ENCODE results near the gene FKBP2. TPM values are rescaled to one million over a fixed set of nuclear protein-coding genes. Genes with fewer than 3 reads are reported as not detected.

The FKBP2 gene
- total RNA-seq, 1 experiment from 2014 or later, result 102 TPM

DNA sequence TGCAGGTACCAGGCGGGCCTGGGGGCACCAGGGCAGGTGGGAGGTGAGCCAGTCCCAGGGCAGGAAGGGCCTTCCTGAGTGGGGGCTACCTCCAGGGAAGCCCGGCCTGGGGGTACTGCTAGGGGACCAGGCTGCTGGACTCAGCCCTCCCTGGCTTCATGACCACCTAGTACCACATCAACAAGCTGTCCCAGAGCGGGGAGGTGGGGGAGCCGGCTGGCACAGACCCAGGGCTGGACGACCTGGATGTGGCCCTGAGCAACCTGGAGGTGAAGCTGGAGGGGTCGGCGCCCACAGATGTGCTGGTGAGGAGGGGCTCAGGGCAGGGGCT, 21.6 kb upstream of the FKBP2 start:
- no peak for DNase-seq (ENCODE audit: low read depth)

DNA sequence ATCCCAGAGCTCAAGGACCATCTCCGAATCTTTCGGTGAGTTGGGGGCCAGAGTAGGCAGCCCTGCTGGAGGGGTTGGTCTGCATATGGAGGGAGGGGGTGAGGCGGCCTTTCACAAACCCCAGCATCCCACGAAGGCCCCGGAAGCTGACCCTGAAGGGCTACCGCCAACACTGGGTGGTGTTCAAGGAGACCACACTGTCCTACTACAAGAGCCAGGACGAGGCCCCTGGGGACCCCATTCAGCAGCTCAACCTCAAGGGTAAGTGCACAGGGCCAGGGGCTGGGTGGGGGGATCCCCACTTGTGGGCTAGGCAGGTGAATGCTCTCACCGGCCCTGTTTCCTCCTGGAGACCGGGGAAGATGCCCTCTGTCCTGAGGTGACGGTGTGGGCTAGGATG, 21.1 kb upstream of the FKBP2 start:
- no peak for DNase-seq (ENCODE audit: low read depth)

DNA sequence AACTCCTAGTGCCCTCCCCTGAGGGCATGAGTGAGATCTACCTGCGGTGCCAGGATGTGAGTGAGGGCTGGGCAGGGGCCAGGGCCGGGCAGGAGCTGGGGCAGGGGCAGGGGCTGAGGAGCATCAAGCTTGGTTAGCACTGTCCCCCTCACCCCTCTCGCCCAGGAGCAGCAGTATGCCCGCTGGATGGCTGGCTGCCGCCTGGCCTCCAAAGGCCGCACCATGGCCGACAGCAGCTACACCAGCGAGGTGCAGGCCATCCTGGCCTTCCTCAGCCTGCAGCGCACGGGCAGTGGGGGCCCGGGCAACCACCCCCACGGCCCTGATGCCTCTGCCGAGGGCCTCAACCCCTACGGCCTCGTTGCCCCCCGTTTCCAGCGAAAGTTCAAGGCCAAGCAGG, 20.6 kb upstream of the FKBP2 start:
- no peak for DNase-seq (ENCODE audit: low read depth)

DNA sequence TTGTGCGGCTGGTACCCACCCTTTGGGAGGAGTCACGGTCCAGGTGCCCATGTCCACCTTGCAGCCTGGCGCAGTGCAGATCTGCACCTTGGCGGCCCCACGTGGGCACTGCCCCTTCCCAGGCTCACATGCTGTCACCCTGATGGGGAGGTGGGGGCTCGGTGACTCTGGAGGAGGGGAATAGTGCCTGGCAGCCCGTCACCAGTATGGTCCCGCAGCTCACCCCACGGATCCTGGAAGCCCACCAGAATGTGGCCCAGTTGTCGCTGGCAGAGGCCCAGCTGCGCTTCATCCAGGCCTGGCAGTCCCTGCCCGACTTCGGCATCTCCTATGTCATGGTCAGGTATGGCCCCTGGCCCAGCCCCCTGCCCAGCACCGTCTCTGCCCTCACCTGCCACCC, 20.1 kb upstream of the FKBP2 start:
- DNase-seq (ENCODE audit: low read depth), result no peak

DNA sequence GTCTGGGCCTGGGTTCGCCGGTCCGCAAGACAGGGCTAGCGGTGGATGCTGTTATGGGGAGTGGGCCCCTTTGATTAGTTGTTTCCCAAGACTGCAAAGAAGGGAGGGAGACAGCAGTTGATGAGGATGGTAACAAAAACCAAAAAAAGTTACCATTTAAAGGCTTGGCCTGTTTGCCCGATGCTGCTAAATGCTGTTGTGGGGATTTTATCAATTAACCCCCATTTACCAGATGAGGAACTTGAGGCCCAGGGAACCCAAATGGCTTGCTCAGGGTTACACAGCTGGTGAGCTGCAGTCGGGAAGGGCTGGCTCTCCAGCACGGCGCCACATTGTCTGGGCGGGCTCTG, 18.3 kb upstream of the FKBP2 start:
- no peak for DNase-seq (ENCODE audit: low read depth)

DNA sequence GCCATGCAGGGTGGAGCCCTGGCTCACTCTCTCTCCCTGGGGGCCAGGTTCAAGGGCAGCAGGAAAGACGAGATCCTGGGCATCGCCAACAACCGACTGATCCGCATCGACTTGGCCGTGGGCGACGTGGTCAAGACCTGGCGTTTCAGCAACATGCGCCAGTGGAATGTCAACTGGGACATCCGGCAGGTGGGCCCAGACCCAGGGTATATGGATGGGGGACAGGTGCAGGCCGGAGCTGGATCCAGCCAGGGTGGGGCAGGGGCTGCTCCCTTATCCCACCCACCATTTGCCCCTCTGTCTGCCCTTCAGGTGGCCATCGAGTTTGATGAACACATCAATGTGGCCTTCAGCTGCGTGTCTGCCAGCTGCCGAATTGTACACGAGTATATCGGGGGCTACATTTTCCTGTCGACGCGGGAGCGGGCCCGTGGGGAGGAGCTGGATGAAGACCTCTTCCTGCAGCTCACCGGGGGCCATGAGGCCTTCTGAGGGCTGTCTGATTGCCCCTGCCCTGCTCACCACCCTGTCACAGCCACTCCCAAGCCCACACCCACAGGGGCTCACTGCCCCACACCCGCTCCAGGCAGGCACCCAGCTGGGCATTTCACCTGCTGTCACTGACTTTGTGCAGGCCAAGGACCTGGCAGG, 17.8 kb upstream of the FKBP2 start:
- DNase-seq (ENCODE audit: low read depth), result no peak

DNA sequence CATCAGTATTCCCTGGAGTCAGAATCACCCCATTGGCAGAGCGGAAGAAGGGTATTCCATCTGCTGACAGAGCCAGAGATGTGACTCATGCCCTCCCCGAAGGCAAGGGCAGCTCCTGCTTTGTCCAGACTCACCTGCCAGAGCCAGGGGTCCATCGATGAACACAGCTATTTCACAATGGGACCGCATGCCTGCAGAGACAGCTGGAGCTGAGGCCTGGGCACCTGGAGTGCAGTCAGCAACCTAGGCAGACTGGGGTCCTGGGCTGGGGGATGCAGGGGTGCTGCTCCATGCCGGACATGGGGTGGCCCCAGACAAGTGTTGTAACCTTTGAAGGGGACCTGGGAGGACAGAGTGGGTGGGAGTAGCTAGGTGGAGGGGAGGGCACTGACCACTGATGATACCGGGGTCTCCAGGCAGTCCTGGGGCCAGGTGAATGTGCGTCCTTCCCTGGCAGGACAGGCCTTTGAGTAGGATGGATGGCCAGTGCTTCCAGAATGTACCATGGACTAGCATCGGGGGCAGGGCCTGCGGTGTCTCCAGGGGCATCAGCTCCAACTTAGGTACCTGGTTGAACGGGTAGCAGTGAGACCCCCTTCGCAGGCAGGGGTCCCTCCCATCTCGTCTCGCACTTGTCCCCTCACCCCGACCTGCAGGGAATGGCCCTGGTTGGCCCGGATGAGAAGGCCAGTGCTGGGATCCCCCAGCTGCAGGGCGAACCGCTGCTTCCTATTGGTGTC, 16.6 kb upstream of the FKBP2 start:
- peak; percentile 76 for DNase-seq (ENCODE audit: low read depth)

DNA sequence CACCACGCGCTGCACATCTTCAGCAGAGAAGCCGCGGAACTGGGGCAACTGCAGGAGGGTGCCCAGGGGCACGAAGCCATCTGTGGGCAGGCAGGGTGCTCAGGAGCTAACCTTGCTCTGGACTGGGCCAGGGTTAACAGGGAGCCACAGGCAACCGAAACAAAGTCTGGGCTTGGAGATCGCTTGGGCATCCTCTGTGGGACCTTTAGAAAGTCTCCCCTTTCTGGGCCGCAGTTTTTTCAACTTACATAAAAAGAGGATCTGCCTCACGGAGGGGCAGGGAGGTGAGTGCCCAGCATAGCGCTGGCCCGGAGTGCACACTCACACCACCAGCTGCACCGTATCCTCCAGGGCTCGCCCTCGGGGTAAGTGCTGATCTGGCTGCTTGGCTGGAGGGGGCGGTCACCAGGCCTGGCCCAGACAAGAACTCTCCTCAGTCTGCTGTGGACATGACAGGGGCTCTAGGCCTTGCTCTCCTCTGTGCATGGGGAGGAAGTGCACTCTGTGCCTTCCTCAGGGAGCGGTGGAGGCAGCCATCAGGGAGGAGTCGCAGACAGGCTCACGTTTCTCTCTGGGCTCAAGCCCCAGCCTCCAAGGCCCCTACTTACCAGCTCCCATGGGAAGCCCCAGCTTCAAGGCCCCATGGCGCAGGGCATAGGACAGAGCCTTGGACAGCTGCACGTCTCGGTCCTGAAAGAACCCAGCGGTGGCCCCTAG, 15.8 kb upstream of the FKBP2 start:
- no peak for DNase-seq (ENCODE audit: low read depth)

DNA sequence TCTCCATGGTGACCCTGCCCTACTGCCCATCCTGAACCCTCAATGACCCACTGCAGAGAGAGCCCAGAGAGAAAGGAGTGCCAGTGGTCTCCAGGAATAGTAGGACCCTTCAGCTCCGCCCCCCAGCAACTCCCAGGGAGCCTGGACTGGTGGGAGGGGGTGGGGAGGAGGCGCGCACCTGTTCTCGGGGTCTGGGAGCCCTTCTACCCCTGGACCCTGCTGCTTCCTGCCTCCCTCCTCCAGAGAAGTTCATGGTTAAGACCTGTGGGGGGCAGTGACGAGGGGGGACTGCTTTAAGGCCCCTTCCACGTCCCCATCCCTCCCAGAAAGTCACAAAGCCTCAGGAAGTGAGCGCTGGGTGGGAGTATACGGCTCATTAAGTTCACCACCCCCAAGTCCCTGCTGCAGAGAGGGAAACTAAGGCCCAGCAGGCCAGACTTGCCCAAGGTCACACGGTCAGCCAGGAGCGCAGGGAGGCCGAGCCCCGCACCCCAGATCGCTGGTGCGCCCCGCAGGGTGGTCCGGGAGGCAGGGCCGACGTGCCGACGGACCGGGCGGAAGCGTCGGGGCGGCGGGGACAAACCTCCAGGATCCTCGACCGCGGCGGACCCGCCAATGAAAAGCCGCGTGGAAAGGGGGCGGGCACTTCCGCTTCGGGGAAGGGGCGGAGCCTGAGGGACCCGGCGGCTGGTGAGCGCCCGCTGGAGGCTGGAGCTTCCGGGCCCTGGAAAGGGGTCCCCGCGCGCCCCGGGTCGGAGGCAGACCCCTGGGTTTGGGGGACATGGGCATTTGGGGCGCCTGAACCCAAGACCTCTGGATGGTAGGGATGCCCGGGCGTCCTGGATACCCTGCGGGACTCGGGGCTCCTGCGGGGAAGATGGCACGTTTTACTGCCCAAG, 15.0 kb upstream of the FKBP2 start, which contains the start of the genes NUDT22 and TRPT1:
NUDT22 (plus strand) TSS at position 667 of the 899 bp plus-strand sequence. CDS start 379 bp downstream, outside the sequence.
TRPT1 (minus strand) TSS at position 579 of the 899 bp plus-strand sequence; CDS start at position 253, 326 bp downstream.
- peak; percentile 88 for DNase-seq (ENCODE audit: low read depth)

DNA sequence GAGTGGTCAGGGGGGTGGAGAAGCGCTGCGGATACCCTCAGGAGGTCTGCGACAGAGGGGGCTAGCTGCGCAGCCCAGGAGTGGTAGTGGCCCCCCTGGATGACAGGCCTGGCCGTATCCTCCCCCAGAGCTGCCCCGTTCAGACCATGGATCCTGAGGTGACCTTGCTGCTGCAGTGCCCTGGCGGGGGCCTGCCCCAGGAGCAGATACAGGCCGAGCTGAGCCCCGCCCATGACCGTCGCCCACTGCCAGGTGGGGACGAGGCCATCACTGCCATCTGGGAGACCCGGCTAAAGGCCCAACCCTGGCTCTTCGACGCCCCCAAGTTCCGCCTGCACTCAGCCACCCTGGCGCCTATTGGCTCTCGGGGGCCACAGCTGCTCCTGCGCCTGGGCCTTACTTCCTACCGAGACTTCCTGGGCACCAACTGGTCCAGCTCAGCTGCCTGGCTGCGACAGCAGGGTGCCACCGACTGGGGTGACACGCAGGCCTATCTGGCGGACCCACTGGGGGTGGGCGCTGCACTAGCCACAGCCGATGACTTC, 14.3 kb upstream of the FKBP2 start:
- DNase-seq (ENCODE audit: low read depth), result peak; percentile 48

DNA sequence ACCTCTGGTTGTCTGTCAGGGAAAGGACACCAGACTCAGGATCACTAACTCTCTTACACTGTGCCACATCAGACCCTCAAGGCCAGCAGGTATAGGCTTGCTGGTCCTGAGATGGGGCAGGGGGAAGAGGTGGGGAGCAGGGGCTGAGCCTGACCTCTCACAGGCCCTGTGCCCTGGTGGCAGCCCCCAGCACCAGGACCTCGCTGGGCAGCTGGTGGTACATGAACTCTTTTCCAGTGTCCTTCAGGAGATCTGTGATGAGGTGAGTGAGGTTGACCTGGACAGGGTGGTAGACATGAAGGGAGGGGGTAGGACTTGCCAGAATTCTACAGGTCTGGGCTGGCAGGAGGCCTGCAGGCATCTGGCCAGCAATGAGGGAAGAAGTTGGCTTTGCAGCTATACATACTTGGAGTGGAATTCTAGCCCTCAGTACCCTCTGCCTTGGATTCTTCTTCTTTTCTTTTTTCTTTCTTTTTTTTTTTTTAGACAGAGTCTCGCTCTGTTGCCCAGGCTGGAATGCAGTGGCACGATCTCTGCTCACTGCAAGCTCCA, 13.4 kb upstream of the FKBP2 start:
- no peak for DNase-seq (ENCODE audit: low read depth)

DNA sequence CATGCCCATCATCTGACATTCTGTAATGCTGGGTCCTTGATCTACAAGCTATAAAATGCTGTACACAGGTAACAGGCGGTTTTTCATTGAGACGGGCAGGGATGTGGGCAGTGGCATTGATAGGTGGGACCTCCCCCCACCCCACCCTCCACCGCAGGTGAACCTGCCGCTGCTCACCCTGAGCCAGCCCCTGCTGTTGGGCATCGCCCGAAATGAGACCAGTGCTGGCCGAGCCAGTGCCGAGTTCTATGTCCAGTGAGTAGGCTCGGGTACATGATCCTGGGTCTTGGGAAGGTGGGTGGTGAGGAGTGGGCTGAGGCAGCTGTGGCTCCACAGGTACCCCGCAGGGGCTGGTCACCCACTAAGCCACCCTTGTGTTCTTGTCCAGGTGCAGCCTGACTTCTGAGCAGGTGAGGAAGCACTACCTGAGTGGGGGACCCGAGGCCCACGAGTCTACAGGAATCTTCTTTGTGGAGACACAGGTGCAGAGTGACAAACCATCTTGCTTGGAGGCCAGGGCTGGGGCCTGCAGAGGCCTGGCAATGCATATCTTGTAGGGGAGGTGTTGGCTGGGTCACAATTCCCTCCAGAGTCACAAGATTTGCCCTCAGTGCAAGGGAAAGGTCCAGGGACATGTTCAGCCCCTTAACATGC, 11.7 kb upstream of the FKBP2 start:
- DNase-seq (ENCODE audit: low read depth), result no peak

DNA sequence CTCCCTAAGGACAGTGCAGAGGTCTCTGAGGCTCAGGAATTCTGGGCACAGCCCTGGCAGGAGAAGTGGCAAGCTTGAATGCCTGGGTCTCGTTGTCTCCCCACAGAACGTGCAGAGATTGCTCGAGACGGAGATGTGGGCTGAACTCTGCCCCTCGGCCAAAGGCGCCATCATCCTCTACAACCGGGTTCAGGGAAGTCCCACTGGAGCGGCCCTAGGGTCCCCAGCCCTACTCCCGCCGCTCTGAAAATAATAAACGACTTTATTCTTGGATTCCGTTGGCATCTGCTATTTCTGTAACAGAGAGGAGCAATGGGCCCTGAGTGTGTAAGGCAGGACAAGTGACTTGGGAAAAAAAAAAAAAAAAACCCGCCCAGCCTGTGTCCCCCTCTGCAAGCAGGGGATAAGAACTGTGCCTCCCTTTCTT, 11.1 kb upstream of the FKBP2 start:
- DNase-seq (ENCODE audit: low read depth), result no peak

DNA sequence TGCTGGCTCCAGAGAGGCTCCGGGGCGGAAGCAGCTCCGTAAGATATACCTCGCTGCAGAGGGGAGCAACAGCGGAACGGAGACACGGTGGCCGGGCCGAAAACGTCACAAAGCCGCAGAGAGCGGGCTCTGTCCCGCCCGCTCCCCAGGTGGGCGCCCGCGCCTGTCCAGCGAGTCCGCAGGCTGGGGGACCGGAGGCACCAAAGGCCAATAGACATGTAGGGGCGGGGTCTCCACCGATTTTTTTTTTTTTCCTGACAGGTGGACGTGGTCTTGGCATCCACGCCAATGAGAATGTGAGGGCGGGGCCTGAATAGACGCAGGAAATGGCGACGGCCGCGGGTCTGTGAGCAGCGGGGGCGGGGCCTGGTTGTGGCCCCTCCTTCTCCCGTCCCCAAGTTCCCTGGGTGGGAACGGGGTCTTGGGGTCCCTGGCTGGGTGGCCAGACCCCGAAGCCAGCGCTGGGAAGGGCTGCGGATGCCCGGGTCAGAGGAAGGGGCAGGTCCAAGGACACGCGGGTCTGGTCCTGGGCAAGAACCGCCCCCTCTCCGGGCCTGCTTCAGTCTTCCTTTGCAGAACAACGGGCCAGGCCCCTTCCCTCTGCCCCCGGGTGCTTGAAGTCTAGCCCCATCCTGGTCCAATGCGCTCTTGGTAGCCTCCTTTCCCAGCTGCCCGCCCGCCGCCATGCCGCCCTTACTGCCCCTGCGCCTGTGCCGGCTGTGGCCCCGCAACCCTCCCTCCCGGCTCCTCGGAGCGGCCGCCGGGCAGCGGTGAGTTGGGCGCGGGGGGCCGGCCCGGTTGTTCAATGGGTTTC, 10.5 kb upstream of the FKBP2 start, which contains the start of gene DNAJC4:
DNAJC4 (plus strand) TSS at position 378 of the 814 bp plus-strand sequence; CDS start at position 685, 307 bp downstream.
- peak; percentile 93 for DNase-seq (ENCODE audit: low read depth)

DNA sequence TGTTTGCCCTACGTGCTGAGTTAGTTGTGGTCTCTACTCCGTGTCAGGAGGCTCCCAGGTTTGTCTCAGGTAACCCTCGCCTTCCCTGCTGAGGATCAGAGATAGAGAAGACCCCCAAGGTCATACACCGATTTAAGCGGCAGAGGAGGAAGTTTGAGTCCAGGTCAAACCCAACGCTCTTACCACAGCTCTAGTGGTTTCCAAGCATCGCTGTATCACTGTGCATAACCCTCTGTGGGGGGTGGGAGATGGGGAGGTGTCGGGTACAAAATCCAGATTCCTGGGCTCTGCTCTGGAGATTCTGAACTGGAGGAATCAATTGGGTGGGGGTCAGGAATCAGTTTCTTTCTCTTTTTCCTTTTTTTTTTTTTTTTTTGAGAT, 9.9 kb upstream of the FKBP2 start:
- DNase-seq (ENCODE audit: low read depth), result no peak

DNA sequence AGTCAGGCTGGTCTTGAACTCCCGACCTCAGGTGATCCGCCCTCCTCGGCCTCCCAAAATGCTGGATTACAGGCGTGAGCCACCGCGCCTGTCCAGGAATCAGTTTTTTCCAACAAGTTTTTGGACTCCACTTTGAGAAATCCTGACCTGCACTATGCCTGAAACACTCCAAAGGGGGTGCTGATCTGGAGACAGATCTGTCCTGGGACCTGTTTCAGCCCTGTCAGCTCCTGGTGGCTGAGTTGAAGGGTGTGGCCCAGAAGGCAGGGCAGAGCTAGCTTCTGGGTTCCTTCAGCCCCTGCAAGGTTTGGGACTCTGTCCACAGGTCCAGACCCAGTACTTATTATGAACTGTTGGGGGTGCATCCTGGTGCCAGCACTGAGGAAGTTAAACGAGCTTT, 9.3 kb upstream of the FKBP2 start:
- no peak for DNase-seq (ENCODE audit: low read depth)

DNA sequence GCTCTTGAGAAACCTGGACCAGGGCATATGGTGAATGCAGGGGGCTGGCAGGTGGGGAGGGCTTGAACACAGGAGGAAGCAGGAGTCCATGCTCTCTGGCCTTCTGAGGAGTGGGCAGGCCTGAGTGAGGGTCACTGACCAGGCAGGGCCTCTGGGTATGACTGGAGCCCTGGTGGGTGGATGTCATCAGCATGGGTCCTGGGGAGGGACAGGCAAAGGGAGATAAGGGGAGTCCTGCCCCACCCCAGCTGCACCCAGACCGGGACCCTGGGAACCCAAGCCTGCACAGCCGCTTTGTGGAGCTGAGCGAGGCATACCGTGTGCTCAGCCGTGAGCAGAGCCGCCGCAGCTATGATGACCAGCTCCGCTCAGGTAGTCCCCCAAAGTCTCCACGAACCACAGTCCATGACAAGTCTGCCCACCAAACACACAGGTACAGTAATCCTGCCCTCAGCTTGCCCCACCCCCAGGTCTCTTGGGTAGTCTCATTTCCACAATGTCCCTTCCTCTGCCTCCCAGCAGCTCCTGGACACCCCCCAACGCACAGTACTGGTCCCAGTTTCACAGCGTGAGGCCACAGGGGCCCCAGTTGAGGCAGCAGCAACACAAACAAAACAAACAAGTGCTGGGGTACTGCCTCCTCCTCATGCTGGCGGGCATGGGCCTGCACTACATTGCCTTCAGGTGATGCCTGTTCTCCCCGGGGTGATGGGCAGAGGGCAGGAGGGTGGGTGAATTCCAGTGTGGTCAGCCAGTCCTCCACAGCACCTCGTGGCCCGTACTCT, 8.5 kb upstream of the FKBP2 start:
- DNase-seq (ENCODE audit: low read depth), result no peak

DNA sequence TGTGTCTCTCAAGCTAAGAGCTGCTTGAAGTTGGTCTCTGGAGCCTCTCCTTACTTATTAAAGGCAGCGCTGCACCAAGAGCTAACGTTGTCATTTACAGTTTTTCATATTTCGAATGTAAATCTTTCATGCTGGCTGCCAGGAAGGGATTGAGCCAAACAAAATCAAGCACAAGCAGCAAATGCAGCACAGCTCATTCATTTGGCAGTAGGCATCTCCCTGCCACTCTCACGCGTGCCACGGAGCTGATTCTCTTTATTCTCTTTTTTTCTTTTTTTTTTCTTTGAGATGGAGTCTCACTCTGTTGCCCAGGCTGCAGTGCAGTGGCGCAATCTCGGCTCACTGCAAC, 8.0 kb upstream of the FKBP2 start:
- no peak for DNase-seq (ENCODE audit: low read depth)
